T-cell (primary cell): ENCODE measurements around the gene ARHGEF18. TPM values are rescaled to one million over a fixed set of nuclear protein-coding genes. Genes with fewer than 3 reads are reported as not detected.

Source experiments
- ATAC-seq, 4 experiments: fragments of 200-7000 bp in 3 of 4; fragments of 150-1000 bp in 1 of 4; cut with Tn5 transposase; replicated peaks in 1 of 4; 1 replicate in 3 of 4; 2 replicates in 1 of 4; pipeline ENCODE4 v1.10.0; 2021; ENCODE audit warnings: moderate library complexity in 3 of 4, mild to moderate bottlenecking in 2 of 4, moderate number of reproducible peaks in 1 of 4
- CTCF ChIA-PET, 2 donors: fragments of 300-600 bp; sonication (Branson Sonifier 250); formaldehyde crosslinking; loops; one replicate each; lab custom pipeline; 2022; ENCODE audit warnings: antibody characterized with exemption in 2 of 2; lab: Charles Lee
- POLR2A ChIA-PET, 2 donors: fragments of 300-600 bp; sonication (Branson Sonifier 250); formaldehyde crosslinking; loops; one replicate each; lab custom pipeline; 2022; ENCODE audit warnings: antibody characterized with exemption in 2 of 2; lab: Charles Lee
- DNase-seq, 35 experiments: peaks; one replicate each; pipeline versions ENCODE4 v3.0.0 to v3.0.0-alpha.2; 2013 to 2023
- H3K27ac ChIP-seq: one replicate; pipeline ENCODE4 v1.5.1; 2013; ENCODE audit warnings: low read length
- H3K27me3 ChIP-seq, 2 experiments: replicated peaks in 1 of 2; 1 replicate in 1 of 2; 2 replicates in 1 of 2; pipeline versions ENCODE4 v1.6.1 to v1.7.0; 2013; ENCODE audit warnings: low read length in 1 of 2, mixed read lengths in 1 of 2; ENCODE audit not compliant: control insufficient read depth in 2 of 2, insufficient read depth in 2 of 2; ENCODE audit errors: extremely low read depth in 1 of 2
- H3K36me3 ChIP-seq, 2 donors: 1 replicate in 1 of 2; 2 replicates in 1 of 2; pipeline versions ENCODE4 v1.6.1 to v1.7.0; 2013; ENCODE audit warnings: low read length in 1 of 2; ENCODE audit not compliant: control insufficient read depth in 2 of 2, insufficient read depth in 1 of 2; ENCODE audit errors: extremely low read depth in 1 of 2
- H3K4me1 ChIP-seq, 2 experiments: 1 replicate in 1 of 2; 2 replicates in 1 of 2; pipeline versions ENCODE4 v1.6.1 to v1.7.0; 2013; ENCODE audit warnings: low read length in 2 of 2, mixed read lengths in 1 of 2; ENCODE audit not compliant: insufficient read depth in 2 of 2, control insufficient read depth in 1 of 2; ENCODE audit errors: extremely low read depth in 1 of 2
- H3K4me3 ChIP-seq, 2 donors: 1 replicate in 1 of 2; 2 replicates in 1 of 2; pipeline versions ENCODE4 v1.5.1 to v1.7.0; 2013; ENCODE audit warnings: mild to moderate bottlenecking in 2 of 2, low read length in 1 of 2, moderate library complexity in 1 of 2; ENCODE audit not compliant: control insufficient read depth in 1 of 2; ENCODE audit errors: extremely low read depth in 1 of 2
- H3K9me3 ChIP-seq: 2 replicates; pipeline ENCODE4 v1.7.0; 2013
- H3K27ac Mint-ChIP-seq, 2 donors: one replicate each; pipeline ENCODE4 v1.8.0; 2020 to 2021; ENCODE audit warnings: mild to moderate bottlenecking in 2 of 2, mixed read lengths in 2 of 2
- H3K27me3 Mint-ChIP-seq, 2 donors: one replicate each; pipeline ENCODE4 v1.8.0; 2021 to 2022; ENCODE audit warnings: mixed read lengths in 2 of 2
- H3K36me3 Mint-ChIP-seq: one replicate; pipeline ENCODE4 v1.8.0; 2021; ENCODE audit warnings: mixed read lengths
- H3K4me1 Mint-ChIP-seq, 3 donors: one replicate each; pipeline ENCODE4 v1.8.0; 2020 to 2022; ENCODE audit warnings: mixed read lengths in 3 of 3, mild to moderate bottlenecking in 1 of 3
- H3K4me3 Mint-ChIP-seq, 3 donors: one replicate each; pipeline ENCODE4 v1.8.0; 2020 to 2022; ENCODE audit warnings: mild to moderate bottlenecking in 3 of 3, mixed read lengths in 3 of 3, moderate library complexity in 3 of 3
- H3K9me3 Mint-ChIP-seq, 3 donors: one replicate each; pipeline ENCODE4 v1.8.0; 2020 to 2022; ENCODE audit warnings: mixed read lengths in 3 of 3
- WGBS: methylation state at CpG from one replicate; pipeline ENCODE4 v1.1.5; 2013; ENCODE audit warnings: missing lambda C conversion rate; ENCODE audit not compliant: insufficient coverage; 5-methylcytosine and 5-hydroxymethylcytosine counted together
- total RNA-seq, 35 experiments: library from RNA in 6 of 35; stranded (reverse) in 6 of 35; fragments of 120-200 nt in 1 of 35; gene quantifications; one replicate each; pipeline versions ENCODE4 v1.2.1 to v1.2.4 and lab custom pipeline; 2013 to 2026

ARHGEF18 gene
- total RNA-seq, 5 donors from 2014 or later (not counting 1 experiment from before 2014, with no cell fraction given): 111 to 145 (median 126) TPM

DNA sequence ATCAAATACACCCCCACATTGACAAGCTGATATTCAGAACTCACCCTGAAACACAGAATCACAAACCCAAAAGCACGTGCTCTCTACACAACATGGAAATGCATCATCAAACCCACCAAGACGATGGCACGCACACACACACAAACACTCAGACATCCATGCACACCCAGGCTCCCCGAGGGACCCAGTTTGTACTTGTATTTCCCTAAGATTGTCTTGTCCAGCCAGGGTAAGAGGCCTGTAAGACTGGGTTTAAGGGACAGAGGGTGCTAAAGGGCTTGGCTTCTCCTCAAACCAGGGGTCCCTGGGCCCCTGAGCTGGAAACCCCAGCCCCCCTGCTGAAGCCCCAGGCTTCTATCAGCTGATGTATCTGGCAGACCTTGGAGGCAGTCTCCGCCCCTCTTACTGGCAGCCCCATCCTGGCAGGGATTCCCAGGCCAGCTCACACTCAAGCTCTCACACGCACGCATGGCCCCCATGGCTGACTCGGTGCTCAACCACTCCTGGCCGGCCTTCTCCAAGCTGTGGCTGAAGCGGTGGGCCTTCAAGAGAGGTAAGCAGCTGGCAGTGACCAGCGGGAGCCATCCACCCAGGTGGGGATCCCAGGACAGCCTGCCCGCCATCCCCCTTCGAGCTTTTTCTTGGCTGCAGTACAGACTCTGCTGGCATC lies 6.5 kb downstream of the ARHGEF18 start:
- POLR2A ChIA-PET: interaction anchor here in 1 of 2 donors (0.6 to 1.1 kb wide), 2 partner anchors 10 to 261 kb away, joined by 3 to 4 read pairs; no protein-coding TSS in a partner anchor
- peak overlapping the region; percentile 85 for H3K27ac Mint-ChIP-seq

DNA sequence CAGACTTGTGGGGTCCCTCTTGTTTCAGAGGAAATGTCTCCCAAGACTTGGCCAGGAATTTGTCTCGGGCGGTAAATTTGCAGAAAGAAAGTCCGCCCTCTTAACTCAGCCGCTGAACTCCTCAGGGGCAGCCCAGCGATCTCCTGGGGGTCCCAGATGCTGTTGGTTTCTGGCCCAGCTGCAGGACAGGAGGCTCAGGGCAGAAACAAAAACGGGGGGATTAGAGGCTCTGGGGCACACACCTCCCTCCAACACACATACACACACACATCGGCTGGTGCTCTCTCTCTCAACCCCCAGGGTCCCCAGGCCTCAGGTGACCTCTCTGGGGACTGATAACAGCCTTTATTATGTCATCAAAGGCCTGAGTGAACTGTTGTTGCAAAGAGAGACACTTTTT lies 7.1 kb downstream of the ARHGEF18 start:
- Mint-ChIP-seq H3K9me3 (peaks cover 3 to 6% (median 3%) of the 10 kb centered on the region in 3 donors), H3K27me3 (no peaks in the 10 kb centered on the region), H3K27ac (peak overlapping the region in 1 of 2 donors; percentile 60), H3K4me3 (peak overlapping the region in 1 of 3 donors; percentile 100), H3K36me3 (peaks cover 54% of the 10 kb centered on the region), H3K4me1 (peaks cover 81 to 93% (median 89%) of the 10 kb centered on the region in 3 donors)
- 100% methylated on average over 4 of the region's 7 CpGs for WGBS
- no peak for DNase-seq
- H3K27me3 ChIP-seq: no peaks in the 10 kb centered on the region
- no peaks in the 10 kb centered on the region for H3K9me3 ChIP-seq
- POLR2A ChIA-PET: no interaction called here
- no peak overlapping the region for H3K27ac ChIP-seq
- ATAC-seq: no peak
- H3K4me3 ChIP-seq: no peak overlapping the region
- H3K4me1 ChIP-seq: peaks cover 4 to 66% of the 10 kb centered on the region in 2 experiments
- CTCF ChIA-PET: no interaction called here
- peaks cover 3 to 71% of the 10 kb centered on the region in 2 donors for H3K36me3 ChIP-seq

More for the DNA sequence above, 6.5 kb downstream of the ARHGEF18 start:
- no peaks in the 10 kb centered on the region for H3K27me3 ChIP-seq
- no peak overlapping the region for H3K27ac ChIP-seq
- H3K9me3 ChIP-seq: no peaks in the 10 kb centered on the region
- Mint-ChIP-seq H3K4me3 (peak overlapping the region in 1 of 3 donors; percentile 100), H3K36me3 (peaks cover 58% of the 10 kb centered on the region), H3K9me3 (peaks cover 3 to 6% (median 3%) of the 10 kb centered on the region in 3 donors), H3K27me3 (no peaks in the 10 kb centered on the region), H3K4me1 (peaks cover 86 to 91% (median 87%) of the 10 kb centered on the region in 3 donors)
- DNase-seq (no peak), ATAC-seq (no peak)
- H3K4me3 ChIP-seq: no peak overlapping the region
- CTCF ChIA-PET: interaction anchor here (0.6 to 1.9 kb wide), 3 partner anchors 14 to 1884 kb away, joined by 3 to 13 read pairs (median 4); no protein-coding TSS in a partner anchor
- H3K36me3 ChIP-seq: peaks cover 3 to 65% of the 10 kb centered on the region in 2 donors
- 98% methylated on average over 9 of the region's 13 CpGs for WGBS
- peaks cover 4 to 64% of the 10 kb centered on the region in 2 experiments for H3K4me1 ChIP-seq

DNA sequence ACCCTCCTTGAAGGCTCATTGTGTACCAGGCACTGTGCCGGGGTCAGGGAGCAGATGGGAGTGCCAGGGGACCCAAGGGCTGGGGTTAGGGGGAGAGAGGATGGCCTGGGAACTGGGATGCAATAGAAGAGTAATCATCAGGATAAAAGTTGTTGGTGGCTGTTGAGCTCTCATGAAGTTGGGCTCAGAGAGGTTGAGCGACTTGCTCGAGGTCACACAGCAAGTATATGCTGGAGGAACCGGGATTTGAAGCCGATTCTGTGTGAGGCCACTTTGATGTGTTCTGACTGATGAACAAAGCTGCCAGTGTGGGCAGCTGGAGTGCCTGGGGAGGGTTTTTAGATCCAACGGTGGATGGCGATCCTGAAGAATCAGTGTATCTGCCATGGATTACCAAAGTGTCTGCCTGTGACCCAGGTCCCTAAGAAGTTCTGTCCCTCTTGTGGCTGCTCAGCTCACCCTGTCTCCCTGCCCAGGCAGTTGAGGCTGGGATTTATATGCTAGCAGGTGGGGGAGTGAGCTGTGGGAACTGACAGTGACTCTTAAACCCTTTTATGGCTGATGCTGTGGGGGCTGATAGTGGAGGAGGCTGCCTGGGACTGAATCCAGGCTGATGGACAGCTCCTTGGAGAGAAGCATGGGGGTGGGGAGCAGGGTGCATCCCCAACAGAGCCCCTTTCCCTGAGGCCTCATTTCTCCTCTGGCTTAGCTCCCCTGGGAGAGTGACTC lies 8.3 kb downstream of the ARHGEF18 start:
- Mint-ChIP-seq H3K9me3 (peaks cover 0 to 2% (median under 1%) of the 10 kb centered on the region in 3 donors), H3K27me3 (no peaks in the 10 kb centered on the region), H3K36me3 (peaks cover 55% of the 10 kb centered on the region), H3K27ac (peak overlapping the region in 1 of 2 donors; percentile 60), H3K4me1 (peaks cover 79 to 91% (median 87%) of the 10 kb centered on the region in 3 donors), H3K4me3 (peak overlapping the region in 1 of 3 donors; percentile 100)
- ATAC-seq (no peak), DNase-seq (no peak)
- no peaks in the 10 kb centered on the region for H3K27me3 ChIP-seq
- no peak overlapping the region for H3K27ac ChIP-seq
- peaks cover 3 to 75% of the 10 kb centered on the region in 2 donors for H3K36me3 ChIP-seq
- peaks cover 4 to 57% of the 10 kb centered on the region in 2 experiments for H3K4me1 ChIP-seq
- 91% methylated on average over 7 of the region's 7 CpGs for WGBS
- H3K9me3 ChIP-seq: no peaks in the 10 kb centered on the region
- H3K4me3 ChIP-seq: no peak overlapping the region
- ChIA-PET POLR2A (interaction anchor here in 1 of 2 donors (0.5 kb wide), 1 partner anchor 397 kb away, joined by 4 read pairs; no protein-coding TSS in a partner anchor), CTCF (interaction anchor here in 1 of 2 donors (0.5 to 0.7 kb wide), 2 partner anchors 23 to 256 kb away, joined by 3 to 4 read pairs; no protein-coding TSS in a partner anchor)

DNA sequence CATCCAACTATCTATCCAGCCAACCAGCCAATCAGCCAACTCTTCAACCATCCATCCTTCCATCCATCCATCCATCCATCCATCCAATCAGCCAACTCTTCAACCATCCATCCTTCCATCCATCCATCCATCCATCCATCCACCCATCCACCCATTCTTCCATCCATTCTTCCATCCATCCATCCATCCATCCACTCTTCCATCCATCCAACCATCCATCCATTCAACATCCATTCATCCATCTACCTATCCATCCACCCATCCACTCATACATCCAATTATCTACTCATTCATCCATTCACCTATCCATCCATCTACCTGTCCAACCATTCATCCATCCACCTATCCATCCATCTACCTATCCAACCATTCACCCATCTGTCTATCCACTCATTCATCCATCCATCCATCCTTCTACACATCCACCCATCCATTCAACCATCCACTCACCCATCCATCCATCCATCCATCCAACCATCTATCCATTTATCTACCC lies 9.4 kb downstream of the ARHGEF18 start:
- no peak for ATAC-seq
- H3K4me1 Mint-ChIP-seq: peaks cover 83 to 93% (median 86%) of the 10 kb centered on the region in 3 donors
- Histone ChIP-seq H3K27ac (no peak overlapping the region), H3K36me3 (peaks cover 3 to 83% of the 10 kb centered on the region in 2 donors), H3K9me3 (no peaks in the 10 kb centered on the region), H3K4me1 (peaks cover 5 to 64% of the 10 kb centered on the region in 2 experiments), H3K4me3 (no peak overlapping the region), H3K27me3 (no peaks in the 10 kb centered on the region)
- peak overlapping the region in 1 of 3 donors; percentile 100 for H3K4me3 Mint-ChIP-seq
- ChIA-PET POLR2A (no interaction called here), CTCF (no interaction called here)
- no peak for DNase-seq
- H3K27ac Mint-ChIP-seq: peak overlapping the region in 1 of 2 donors; percentile 23
- H3K27me3 Mint-ChIP-seq: no peaks in the 10 kb centered on the region
- H3K9me3 Mint-ChIP-seq: no peaks in the 10 kb centered on the region
- H3K36me3 Mint-ChIP-seq: peaks cover 57% of the 10 kb centered on the region

DNA sequence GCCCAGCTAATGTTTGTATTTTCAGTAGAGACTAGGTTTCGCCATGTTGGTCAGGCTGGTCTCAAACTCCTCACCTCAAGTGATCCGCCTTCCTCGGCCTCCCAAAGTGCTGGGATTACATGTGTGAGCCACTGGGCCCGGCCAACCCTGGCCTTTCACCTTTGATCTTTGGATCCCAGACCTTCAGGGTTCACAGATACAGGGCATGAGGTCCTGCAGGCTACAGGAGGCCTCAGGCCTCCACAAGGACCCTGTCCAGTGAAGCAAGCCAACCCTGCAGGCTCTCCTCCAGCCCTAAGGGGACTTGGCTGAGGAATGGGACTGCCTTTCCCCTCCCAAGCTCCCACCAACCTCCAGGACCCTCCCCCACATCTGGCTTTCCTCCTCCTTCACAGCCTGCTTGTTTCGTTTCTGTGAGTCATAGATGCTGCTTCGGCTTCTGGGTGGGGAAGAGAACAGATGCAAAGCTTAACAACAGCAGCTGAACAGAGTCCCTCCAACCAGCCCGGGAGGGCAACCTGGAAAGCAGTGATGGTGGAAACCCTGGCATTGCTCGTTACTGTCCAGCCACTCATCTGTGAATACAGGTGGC lies 11.8 kb downstream of the ARHGEF18 start:
- no peak overlapping the region for H3K27ac ChIP-seq
- Mint-ChIP-seq H3K9me3 (no peaks in the 10 kb centered on the region), H3K27ac (peak overlapping the region; percentile 19 to 76), H3K27me3 (no peaks in the 10 kb centered on the region), H3K36me3 (peaks cover 62% of the 10 kb centered on the region), H3K4me3 (no peak overlapping the region), H3K4me1 (peaks cover 83 to 91% (median 88%) of the 10 kb centered on the region in 3 donors)
- H3K27me3 ChIP-seq: no peaks in the 10 kb centered on the region
- no peaks in the 10 kb centered on the region for H3K9me3 ChIP-seq
- no peak overlapping the region for H3K4me3 ChIP-seq
- ATAC-seq (no peak), DNase-seq (no peak)
- ChIA-PET CTCF (no interaction called here), POLR2A (no interaction called here)
- WGBS: 86% methylated on average over 5 of the region's 8 CpGs
- peaks cover 15 to 93% of the 10 kb centered on the region in 2 donors for H3K36me3 ChIP-seq
- H3K4me1 ChIP-seq: peaks cover 6 to 48% of the 10 kb centered on the region in 2 experiments

DNA sequence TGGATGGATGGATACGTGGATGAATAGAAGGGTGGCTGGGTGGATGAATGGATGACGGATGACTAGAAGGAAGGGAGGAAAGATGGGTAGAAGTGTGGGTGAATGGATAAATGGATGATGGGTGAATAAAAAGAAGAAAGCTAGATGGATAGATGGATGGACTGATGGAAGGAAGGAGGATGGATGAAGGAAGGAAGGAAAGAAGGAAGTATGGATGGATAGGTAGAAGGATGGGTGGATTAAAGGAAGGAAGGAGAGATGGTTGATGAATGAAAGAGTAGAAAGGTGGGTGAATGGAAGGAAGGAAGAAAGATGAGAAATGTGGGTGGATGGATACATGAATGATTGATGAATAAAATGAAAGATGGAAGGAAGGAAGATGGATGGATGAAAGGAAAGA lies 14.5 kb downstream of the ARHGEF18 start:
- Mint-ChIP-seq H3K36me3 (peaks cover 59% of the 10 kb centered on the region), H3K27me3 (no peaks in the 10 kb centered on the region), H3K9me3 (no peaks in the 10 kb centered on the region), H3K4me3 (peak overlapping the region in 2 of 3 donors; percentile 28), H3K27ac (peak overlapping the region; percentile 76 to 78), H3K4me1 (peaks cover 68 to 78% (median 73%) of the 10 kb centered on the region in 3 donors)
- no peaks in the 10 kb centered on the region for H3K27me3 ChIP-seq
- POLR2A ChIA-PET: no interaction called here
- peaks cover 25 to 86% of the 10 kb centered on the region in 2 donors for H3K36me3 ChIP-seq
- 97% methylated on average over 2 of the region's 2 CpGs for WGBS
- ATAC-seq: no peak
- CTCF ChIA-PET: interaction anchor here in 1 of 2 donors (0.6 kb wide), 1 partner anchor 226 kb away, joined by 3 read pairs; no protein-coding TSS in a partner anchor
- peaks cover 2 to 33% of the 10 kb centered on the region in 2 experiments for H3K4me1 ChIP-seq
- H3K4me3 ChIP-seq: no peak overlapping the region
- H3K9me3 ChIP-seq: no peaks in the 10 kb centered on the region
- no peak overlapping the region for H3K27ac ChIP-seq
- DNase-seq: no peak
